Testis (tissue), 2 donors: ENCODE results near the gene ATP10B.

Source experiments
- POLR2A ChIP-seq: fragments of 450-650 bp; IDR thresholded peaks from one replicate; pipeline ENCODE4 v1.6.1; 2017; ENCODE audit warnings: antibody characterized with exemption, mild to moderate bottlenecking, moderate library complexity
- TF ChIP-seq, protein P1 (sequence below), 3 experiments: fragments of 450-650 bp in 2 of 3; fragments of 200-600 bp in 1 of 3; sonication (generic) in 1 of 3; IDR thresholded peaks; one replicate each; pipeline ENCODE4 v1.5.1; 2016 to 2019; ENCODE audit warnings: antibody characterized with exemption in 3 of 3, mild to moderate bottlenecking in 2 of 3, moderate library complexity in 1 of 3

DNA sequence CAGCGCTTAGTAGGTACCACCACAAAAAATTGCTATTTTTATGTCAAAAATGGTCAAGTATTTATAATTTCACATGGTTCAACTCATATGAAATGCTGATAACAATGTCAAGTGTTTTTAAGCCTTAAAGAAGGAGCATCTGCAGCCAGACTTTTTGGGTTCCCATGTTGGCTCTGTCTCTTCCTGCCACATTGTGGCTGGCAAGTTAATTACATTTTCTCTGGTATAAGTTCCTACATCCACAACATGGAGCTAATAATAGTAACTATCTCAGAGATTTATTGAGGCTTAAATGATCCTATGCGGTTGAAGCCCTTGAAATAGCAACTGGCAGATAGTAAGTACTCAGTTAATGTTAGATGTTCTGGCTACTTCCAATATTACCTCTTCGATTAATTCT lies 5.4 kb downstream of the ATP10B start:
- TF ChIP-seq, protein P1, sequence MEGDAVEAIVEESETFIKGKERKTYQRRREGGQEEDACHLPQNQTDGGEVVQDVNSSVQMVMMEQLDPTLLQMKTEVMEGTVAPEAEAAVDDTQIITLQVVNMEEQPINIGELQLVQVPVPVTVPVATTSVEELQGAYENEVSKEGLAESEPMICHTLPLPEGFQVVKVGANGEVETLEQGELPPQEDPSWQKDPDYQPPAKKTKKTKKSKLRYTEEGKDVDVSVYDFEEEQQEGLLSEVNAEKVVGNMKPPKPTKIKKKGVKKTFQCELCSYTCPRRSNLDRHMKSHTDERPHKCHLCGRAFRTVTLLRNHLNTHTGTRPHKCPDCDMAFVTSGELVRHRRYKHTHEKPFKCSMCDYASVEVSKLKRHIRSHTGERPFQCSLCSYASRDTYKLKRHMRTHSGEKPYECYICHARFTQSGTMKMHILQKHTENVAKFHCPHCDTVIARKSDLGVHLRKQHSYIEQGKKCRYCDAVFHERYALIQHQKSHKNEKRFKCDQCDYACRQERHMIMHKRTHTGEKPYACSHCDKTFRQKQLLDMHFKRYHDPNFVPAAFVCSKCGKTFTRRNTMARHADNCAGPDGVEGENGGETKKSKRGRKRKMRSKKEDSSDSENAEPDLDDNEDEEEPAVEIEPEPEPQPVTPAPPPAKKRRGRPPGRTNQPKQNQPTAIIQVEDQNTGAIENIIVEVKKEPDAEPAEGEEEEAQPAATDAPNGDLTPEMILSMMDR (IDR thresholded peaks at IDR 0.05): no peak
- TF ChIP-seq POLR2A: no peak
